Activated CD8-positive, alpha-beta T cell treated with anti-CD3 and anti-CD28 coated beads, Interleukin-2, amount 10 ng/mL, durations not matched to agents 7 days and 5 days (primary cell): ENCODE results near the gene GPSM3. TPM values are rescaled to one million over a fixed set of nuclear protein-coding genes. Genes with fewer than 3 reads are reported as not detected.

ENCODE experiments used
- ATAC-seq: fragments of 150-1000 bp; cut with Tn5 transposase; one replicate; pipeline ENCODE4 v1.10.0; 2021; ENCODE audit warnings: moderate library complexity
- CTCF ChIA-PET: fragments of 350-600 bp; sonication (Branson Sonifier 250); formaldehyde crosslinking; loops from one replicate; lab custom pipeline; 2021; ENCODE audit warnings: antibody characterized with exemption; lab: Charles Lee
- POLR2A ChIA-PET: fragments of 350-600 bp; sonication (Branson Sonifier 250); formaldehyde crosslinking; loops from one replicate; lab custom pipeline; 2021; ENCODE audit warnings: antibody characterized with exemption; lab: Charles Lee
- DNase-seq: peaks from one replicate; pipeline ENCODE4 v3.0.0-alpha.2; 2020
- H3K27ac Mint-ChIP-seq: one replicate; pipeline ENCODE4 v1.8.0; 2021; ENCODE audit warnings: mild to moderate bottlenecking, mixed read lengths
- H3K27me3 Mint-ChIP-seq: one replicate; pipeline ENCODE4 v1.8.0; 2021; ENCODE audit warnings: low read depth, mixed read lengths
- H3K36me3 Mint-ChIP-seq: one replicate; pipeline ENCODE4 v1.8.0; 2021; ENCODE audit warnings: low read depth, mixed read lengths
- H3K4me1 Mint-ChIP-seq: one replicate; pipeline ENCODE4 v1.8.0; 2021; ENCODE audit warnings: low read depth, mixed read lengths
- H3K4me3 Mint-ChIP-seq: one replicate; pipeline ENCODE4 v1.8.0; 2021; ENCODE audit warnings: mild to moderate bottlenecking, mixed read lengths
- H3K9me3 Mint-ChIP-seq: one replicate; pipeline ENCODE4 v1.8.0; 2022; ENCODE audit warnings: mixed read lengths; ENCODE audit not compliant: insufficient read depth
- total RNA-seq, 2 experiments: library from RNA; stranded (reverse); gene quantifications; one replicate each; pipeline ENCODE4 v1.2.3, GENCODE V29; 2021

Gene GPSM3
- total RNA-seq, 2 experiments from 2014 or later, result 216 to 223 TPM

GRCh38 chr6:32154514-32155161 is 37.8 kb downstream of the GPSM3 start:
- peaks cover 15% of the 10 kb centered on the region for H3K27me3 Mint-ChIP-seq
- CTCF ChIA-PET, result interaction anchor here (0.7 to 1.3 kb wide), 11 partner anchors 14 to 183 kb away, joined by 3 to 5 read pairs (median 3); partner anchors contain the start of gene DXO
- POLR2A ChIA-PET, result interaction anchor here (0.9 to 1.1 kb wide), 2 partner anchors 10 to 38 kb away, joined by 3 to 5 read pairs; partner anchors contain the start of genes EGFL8 and GPSM3

DNA sequence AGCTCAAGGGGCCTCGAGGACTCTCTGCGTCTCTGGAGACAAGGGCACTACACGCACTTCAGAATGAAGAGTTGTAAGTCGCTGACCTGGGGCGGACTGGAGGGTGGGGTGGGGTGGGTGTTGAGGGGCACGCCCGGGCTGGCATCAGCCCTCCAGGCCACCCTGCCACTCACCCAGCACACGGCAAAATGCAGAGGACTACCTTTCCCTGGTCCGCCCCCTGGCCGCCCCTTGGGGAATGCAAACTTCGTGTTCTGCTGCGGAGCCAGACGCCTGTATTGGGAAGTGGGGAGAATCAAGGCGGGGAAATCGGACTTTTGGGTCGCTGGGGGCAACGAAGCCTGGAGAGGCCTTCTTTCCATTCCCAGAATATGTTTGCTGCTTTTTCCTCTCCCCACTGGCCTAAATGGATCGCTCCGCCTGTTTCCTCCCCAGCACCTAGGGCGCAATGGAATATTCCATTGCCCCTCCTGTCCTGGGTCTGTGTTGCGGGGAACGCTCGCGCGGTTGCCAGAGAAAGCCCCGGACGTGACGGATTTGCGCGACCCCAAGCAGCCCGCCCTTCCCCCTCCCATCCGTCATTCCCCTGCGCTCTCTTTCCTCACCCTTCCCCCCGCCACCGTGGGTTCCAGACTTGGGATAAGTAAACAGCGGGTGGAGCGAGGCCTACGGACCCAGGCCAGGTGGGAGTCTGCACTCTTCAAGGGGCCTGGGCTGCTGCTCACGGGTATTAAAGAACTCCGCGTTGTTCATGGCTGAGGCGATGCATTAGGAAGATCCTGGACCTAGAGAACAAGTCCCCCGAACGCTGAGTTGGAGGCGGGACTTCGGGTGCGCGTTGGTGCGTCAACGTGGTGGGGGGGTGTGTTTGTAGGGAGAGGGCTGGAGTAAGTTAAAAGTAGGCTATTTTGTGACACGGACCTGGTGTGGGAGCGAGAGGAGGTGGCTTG is 38.6 kb downstream of the GPSM3 start, which contains the start of gene PPT2:
TSS of gene PPT2 (plus strand) at position 578 of the 950 bp plus-strand sequence. CDS start 454 bp downstream, outside the sequence.
- no peaks in the 10 kb centered on the region for H3K9me3 Mint-ChIP-seq
- ATAC-seq (peak; percentile 65), DNase-seq (peak; percentile 90)
- H3K4me1 Mint-ChIP-seq, result peaks cover 48% of the 10 kb centered on the region
- H3K27me3 Mint-ChIP-seq, result peaks cover 19% of the 10 kb centered on the region
- H3K36me3 Mint-ChIP-seq, result peaks cover 11% of the 10 kb centered on the region
- peak within 1 kb of the TSS; percentile 94 for H3K4me3 Mint-ChIP-seq
- CTCF ChIA-PET, result interaction anchor here (1.0 to 1.3 kb wide), 7 partner anchors 13 to 66 kb away, joined by 3 to 5 read pairs (median 4); no protein-coding TSS in a partner anchor
- POLR2A ChIA-PET, result interaction anchor here (0.9 to 1.1 kb wide), 2 partner anchors 10 to 38 kb away, joined by 3 to 5 read pairs; partner anchors contain the start of genes EGFL8 and GPSM3
- peak within 1 kb of the TSS; percentile 89 for H3K27ac Mint-ChIP-seq

More at GRCh38 chr6:32154514-32155161, 37.8 kb downstream of the GPSM3 start:
- peak overlapping the region; percentile 89 for H3K27ac Mint-ChIP-seq
- H3K36me3 Mint-ChIP-seq, result peaks cover 11% of the 10 kb centered on the region
- H3K4me3 Mint-ChIP-seq, result peak overlapping the region; percentile 94
- peaks cover 44% of the 10 kb centered on the region for H3K4me1 Mint-ChIP-seq
- H3K9me3 Mint-ChIP-seq, result no peaks in the 10 kb centered on the region
- ATAC-seq (peak; percentile 84), DNase-seq (peak; percentile 81)

DNA sequence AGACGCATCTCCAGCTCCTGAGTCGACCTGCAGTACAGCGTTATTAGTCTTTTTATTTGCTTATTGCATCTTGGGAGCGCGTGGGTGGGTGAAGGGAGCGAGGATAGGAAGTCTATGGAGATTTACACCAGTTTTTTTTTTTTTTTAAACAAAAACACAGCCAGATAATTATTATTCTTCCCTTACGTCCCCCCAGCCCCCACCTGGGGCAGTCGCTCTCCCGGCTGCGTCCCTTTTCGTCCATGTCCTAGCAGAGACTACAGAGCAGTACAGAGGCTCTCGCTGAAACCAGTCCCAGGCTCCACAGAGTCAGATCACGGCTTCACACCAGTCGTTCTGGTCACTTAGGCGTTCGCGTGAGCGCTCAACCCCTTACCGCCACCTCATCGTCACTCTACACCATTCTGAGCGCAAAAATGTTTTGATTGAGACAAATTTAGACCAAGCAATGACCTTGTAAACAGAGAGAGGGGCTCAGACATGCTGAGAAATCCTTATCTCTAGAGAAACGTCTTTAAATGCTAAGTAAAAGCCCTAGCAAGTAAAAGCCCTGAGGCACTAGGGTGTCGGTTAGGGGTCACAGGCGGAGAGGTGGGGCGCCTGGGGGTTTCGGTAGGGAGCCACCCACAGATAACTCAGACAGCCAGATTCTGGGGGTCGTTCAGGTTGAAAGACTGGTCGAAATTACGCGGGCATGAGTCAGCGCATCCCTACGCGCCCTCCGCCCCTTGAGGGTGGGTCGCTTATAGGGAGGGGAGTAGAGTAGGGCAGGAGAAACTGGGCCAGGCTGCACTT is 39.5 kb downstream of the GPSM3 start:
- Mint-ChIP-seq H3K27me3 (peaks cover 27% of the 10 kb centered on the region), H3K4me1 (peaks cover 56% of the 10 kb centered on the region), H3K27ac (peak overlapping the region; percentile 62), H3K4me3 (peak overlapping the region; percentile 48), H3K9me3 (no peaks in the 10 kb centered on the region), H3K36me3 (peaks cover 7% of the 10 kb centered on the region)
- POLR2A ChIA-PET, result interaction anchor here (1.5 kb wide), 1 partner anchor 23 kb away, joined by 5 read pairs; the partner anchor contains the start of gene FKBPL
- ATAC-seq (no peak), DNase-seq (no peak)
- CTCF ChIA-PET, result interaction anchor here (0.9 kb wide), 1 partner anchor 25 kb away, joined by 3 read pairs; the partner anchor contains the start of gene ATF6B

GRCh38 chr6:32151863-32152768 is 40.3 kb downstream of the GPSM3 start, which contains the start of gene PRRT1:
Gene PRRT1 (minus strand): TSS chr6:32151939. CDS start chr6:32151827, 112 bp downstream.
- Mint-ChIP-seq H3K4me3 (no peak within 1 kb of the TSS), H3K9me3 (no peaks in the 10 kb centered on the region), H3K36me3 (no peaks in the 10 kb centered on the region), H3K4me1 (peaks cover 56% of the 10 kb centered on the region), H3K27me3 (peaks cover 34% of the 10 kb centered on the region), H3K27ac (peak within 1 kb of the TSS; percentile 61)
- CTCF ChIA-PET, result interaction anchor here (0.8 to 1.5 kb wide), 5 partner anchors 17 to 262 kb away, joined by 3 to 6 read pairs (median 3); partner anchors contain the start of gene ATF6B
- no peak for ATAC-seq
- DNase-seq, result no peak
- POLR2A ChIA-PET, result interaction anchor here (1.5 kb wide), 1 partner anchor 22 kb away, joined by 5 read pairs; the partner anchor contains the start of gene FKBPL

DNA sequence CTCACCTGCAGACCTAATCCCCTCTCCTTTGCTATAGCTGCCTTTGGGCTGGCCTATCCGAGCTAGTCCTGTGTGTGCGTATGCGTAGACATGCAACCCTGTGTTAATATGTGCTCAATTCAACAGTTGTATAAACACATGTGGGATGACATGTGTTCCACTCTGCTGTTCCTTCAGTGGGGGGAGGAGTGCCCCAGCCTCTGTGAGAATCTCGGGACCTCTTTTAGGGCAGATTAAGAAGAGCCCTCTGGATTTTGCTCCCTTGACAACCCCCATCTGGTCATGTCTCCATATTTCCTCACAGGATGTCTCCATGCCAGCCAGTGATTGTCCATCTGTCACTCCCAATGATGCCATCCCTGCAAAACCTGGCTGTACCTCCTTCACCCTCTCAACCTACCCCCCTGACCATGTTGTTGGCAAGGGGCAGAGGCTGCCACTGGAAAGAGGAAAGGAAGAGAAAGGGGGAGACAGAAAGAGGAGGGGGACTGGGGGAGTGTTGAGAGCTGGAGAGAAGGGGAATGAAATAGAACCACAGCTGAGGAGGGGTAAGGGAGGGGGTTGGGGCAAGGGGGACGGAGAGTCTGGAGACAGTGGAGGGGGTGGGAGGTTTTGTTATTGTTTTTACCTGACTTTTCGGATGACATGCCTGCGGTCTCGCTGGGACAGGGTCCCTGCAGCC is 41.1 kb downstream of the GPSM3 start:
- Mint-ChIP-seq H3K4me3 (no peak overlapping the region), H3K9me3 (no peaks in the 10 kb centered on the region), H3K4me1 (peaks cover 56% of the 10 kb centered on the region), H3K36me3 (no peaks in the 10 kb centered on the region), H3K27ac (peak overlapping the region; percentile 61), H3K27me3 (peaks cover 40% of the 10 kb centered on the region)
- CTCF ChIA-PET, result interaction anchor here (0.8 to 1.5 kb wide), 4 partner anchors 18 to 263 kb away, joined by 3 to 6 read pairs (median 3); no protein-coding TSS in a partner anchor
- POLR2A ChIA-PET, result interaction anchor here (1.5 kb wide), 1 partner anchor 21 kb away, joined by 5 read pairs; the partner anchor contains the start of gene FKBPL
- no peak for ATAC-seq
- DNase-seq, result no peak

DNA sequence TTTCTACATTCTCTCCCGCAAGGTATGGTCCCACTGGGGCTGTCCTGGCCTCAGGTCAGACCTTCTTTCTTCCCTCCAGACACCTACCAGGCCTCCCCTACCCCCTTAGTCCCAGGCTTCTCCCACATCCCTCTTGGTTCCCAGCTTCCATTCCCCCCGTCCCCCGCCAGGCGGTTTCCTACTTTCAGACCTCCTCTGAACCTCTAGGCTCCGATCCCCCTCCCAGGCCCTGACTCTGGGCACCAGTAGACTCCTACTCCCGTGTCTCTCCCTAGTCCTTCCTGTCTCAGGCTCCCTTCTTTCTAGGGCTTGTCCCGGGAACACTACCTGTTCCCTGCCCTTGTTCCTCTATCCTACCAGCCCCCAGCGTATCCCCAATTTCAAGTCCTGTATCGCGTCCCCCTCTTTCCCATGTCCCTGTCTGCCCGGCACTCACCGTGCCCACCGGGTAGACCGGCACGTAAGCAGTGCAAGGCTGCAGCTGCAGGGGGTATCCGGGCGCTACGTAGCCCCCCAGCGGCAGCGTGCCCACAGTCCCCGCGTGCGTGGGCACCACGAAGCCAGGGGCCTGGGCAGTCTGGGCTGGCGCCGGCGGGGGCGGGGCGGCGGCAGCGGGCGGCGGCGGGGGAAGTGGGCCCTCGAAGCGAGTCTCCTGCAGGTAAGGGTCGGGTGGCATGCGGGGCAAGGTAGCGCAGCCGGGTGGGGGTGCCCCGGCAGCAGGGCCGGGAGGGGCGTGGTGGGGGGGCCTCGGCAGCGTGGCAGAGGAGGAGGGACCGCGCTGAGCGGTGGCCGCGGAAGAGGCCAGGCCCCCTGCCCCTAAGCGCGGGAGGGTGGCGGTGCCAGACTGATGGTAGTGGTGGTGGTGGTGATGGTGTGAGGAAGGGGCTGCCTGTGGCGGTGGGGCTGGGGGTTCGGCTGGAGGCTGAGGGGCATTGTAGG is 42.2 kb downstream of the GPSM3 start:
- H3K4me3 Mint-ChIP-seq, result no peak overlapping the region
- no peaks in the 10 kb centered on the region for H3K9me3 Mint-ChIP-seq
- H3K27me3 Mint-ChIP-seq, result peaks cover 43% of the 10 kb centered on the region
- H3K27ac Mint-ChIP-seq, result no peak overlapping the region
- no peak for DNase-seq
- H3K4me1 Mint-ChIP-seq, result peaks cover 51% of the 10 kb centered on the region
- ChIA-PET POLR2A (no interaction called here), CTCF (interaction anchor here (1.5 kb wide), 1 partner anchor 45 kb away, joined by 6 read pairs; no protein-coding TSS in a partner anchor)
- no peak for ATAC-seq
- H3K36me3 Mint-ChIP-seq, result no peaks in the 10 kb centered on the region

DNA sequence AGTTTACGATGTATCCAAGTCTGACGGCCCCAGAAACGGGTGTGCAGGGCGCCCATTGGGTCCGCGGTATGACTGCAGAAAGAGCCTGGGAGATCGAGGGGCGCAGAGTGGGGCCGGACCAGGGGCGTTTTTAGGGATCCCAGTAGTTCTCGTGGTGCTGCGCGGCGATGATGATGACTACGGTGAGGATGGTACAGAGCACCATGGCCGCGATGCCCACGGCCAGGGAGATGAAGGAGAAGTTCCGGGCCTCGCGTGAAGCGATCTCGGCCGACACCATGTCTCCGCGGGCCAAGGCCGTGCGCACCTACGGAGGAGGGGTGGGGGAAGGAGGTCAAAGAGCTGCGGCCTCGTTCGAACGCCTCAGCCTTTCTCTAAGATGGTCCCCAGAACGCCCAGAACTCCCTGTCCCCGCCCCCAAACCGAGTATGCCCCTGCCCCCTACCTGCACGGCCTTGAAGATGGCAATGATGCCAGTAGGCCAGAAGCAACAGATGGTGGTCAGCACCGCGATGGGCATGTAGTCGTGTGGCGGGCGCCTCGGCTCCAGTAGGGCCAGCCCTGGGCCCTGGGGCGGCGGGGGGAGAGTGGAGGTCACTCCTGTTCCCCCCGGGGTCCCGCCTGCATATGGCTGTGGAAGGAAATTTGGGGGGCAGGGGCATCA is 43.2 kb downstream of the GPSM3 start:
- ChIA-PET CTCF (interaction anchor here (0.8 to 1.8 kb wide), 4 partner anchors 9 to 46 kb away, joined by 3 to 4 read pairs (median 4); partner anchors contain the start of gene GPSM3), POLR2A (no interaction called here)
- H3K27me3 Mint-ChIP-seq, result peaks cover 43% of the 10 kb centered on the region
- H3K27ac Mint-ChIP-seq, result peak overlapping the region; percentile 48
- no peaks in the 10 kb centered on the region for H3K36me3 Mint-ChIP-seq
- H3K4me3 Mint-ChIP-seq, result peak overlapping the region; percentile 68
- no peak for DNase-seq
- no peaks in the 10 kb centered on the region for H3K9me3 Mint-ChIP-seq
- ATAC-seq, result peak; percentile 16
- peaks cover 44% of the 10 kb centered on the region for H3K4me1 Mint-ChIP-seq

DNA sequence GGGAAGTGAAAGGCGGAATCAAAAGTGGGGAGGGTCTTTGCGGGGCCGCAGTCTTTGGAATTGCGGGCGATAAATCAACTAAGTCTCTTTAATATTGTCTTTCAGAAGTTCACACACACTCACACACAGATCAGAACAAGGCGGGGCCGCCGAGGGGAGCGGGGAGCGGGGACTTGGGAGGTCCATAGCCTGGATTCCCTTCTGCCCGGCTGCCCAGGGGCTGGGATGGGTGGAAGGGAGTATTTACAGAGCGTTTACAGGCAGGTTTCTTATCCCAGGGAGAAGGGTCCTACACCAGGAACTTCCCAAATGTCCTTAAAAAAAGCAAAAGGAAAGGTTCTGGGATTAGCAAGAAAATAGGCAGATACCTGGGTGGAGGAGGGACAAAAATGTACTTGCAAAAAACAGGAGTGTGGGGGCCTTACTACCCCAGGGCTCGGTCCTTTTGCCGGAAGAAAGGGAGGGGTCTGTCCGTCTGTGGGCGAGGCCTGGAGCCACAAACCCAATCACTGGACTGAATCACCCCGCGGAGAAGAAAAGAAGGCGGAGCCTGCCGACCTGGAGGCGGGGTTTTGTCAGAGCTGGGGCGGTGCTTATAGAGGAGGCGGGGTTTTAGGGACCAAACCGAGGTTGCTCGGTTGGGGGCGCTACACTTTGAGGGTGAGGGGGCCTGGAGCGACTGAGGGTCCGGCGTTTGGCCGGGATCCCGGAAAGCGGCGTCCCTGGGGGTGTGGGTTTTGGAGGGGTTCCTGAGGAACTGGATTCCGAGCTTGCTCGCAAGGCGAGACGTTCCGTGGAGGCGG is 44.0 kb downstream of the GPSM3 start:
- peak; percentile 68 for DNase-seq
- no peaks in the 10 kb centered on the region for H3K9me3 Mint-ChIP-seq
- ChIA-PET CTCF (interaction anchor here (0.8 to 1.8 kb wide), 5 partner anchors 8 to 47 kb away, joined by 3 to 4 read pairs (median 3); partner anchors contain the start of gene GPSM3), POLR2A (interaction anchor here (0.7 to 1.2 kb wide), 3 partner anchors 20 to 69 kb away, joined by 3 read pairs; partner anchors contain the start of gene ATF6B)
- H3K4me1 Mint-ChIP-seq, result peaks cover 37% of the 10 kb centered on the region
- H3K36me3 Mint-ChIP-seq, result no peaks in the 10 kb centered on the region
- peak overlapping the region; percentile 68 for H3K4me3 Mint-ChIP-seq
- peak; percentile 62 for ATAC-seq
- peak overlapping the region; percentile 48 for H3K27ac Mint-ChIP-seq
- H3K27me3 Mint-ChIP-seq, result peaks cover 43% of the 10 kb centered on the region
